Skeletal muscle tissue (tissue), 5 donors: ENCODE results near the gene CMTM6. TPM values are rescaled to one million over a fixed set of nuclear protein-coding genes. Genes with fewer than 3 reads are reported as not detected.

Experiments
- H3K27ac ChIP-seq: one replicate; pipeline ENCODE4 v1.7.0; 2013; ENCODE audit warnings: mild to moderate bottlenecking, low read depth, low read length, inconsistent platforms
- H3K27me3 ChIP-seq, 3 donors: one replicate each; pipeline ENCODE4 v1.7.0; 2013; ENCODE audit warnings: low read length in 3 of 3; ENCODE audit not compliant: control insufficient read depth in 3 of 3, insufficient read depth in 3 of 3
- H3K36me3 ChIP-seq, 3 donors: one replicate each; pipeline ENCODE4 v1.7.0; 2013; ENCODE audit warnings: low read length in 3 of 3; ENCODE audit not compliant: control insufficient read depth in 3 of 3, insufficient read depth in 3 of 3
- H3K4me1 ChIP-seq, 3 donors: one replicate each; pipeline ENCODE4 v1.7.0; 2013; ENCODE audit warnings: low read length in 3 of 3, mild to moderate bottlenecking in 3 of 3; ENCODE audit not compliant: control insufficient read depth in 3 of 3, insufficient read depth in 3 of 3
- H3K4me3 ChIP-seq, 3 donors: one replicate each; pipeline ENCODE4 v1.7.0; 2013; ENCODE audit warnings: low read length in 3 of 3
- H3K9ac ChIP-seq, 3 donors: one replicate each; pipeline ENCODE4 v1.7.0; 2013; ENCODE audit warnings: low read length in 3 of 3, mild to moderate bottlenecking in 3 of 3, moderate library complexity in 2 of 3, low read depth in 1 of 3
- H3K9me3 ChIP-seq, 3 donors: one replicate each; pipeline ENCODE4 v1.7.0; 2013; ENCODE audit warnings: low read length in 3 of 3; ENCODE audit not compliant: control insufficient read depth in 3 of 3
- small RNA-seq: library from RNA; depleted of rRNA; stranded (forward); fragments of <200 nt; gene quantifications from one replicate; pipeline ENCODE3, GENCODE V24; 2014
- total RNA-seq: library from RNA; depleted of rRNA; stranded (reverse); fragments of >200 nt; gene quantifications from one replicate; pipeline ENCODE4 v1.2.3, GENCODE V29; 2014
- donor health status: Osteomylitis.

CMTM6 gene
- total RNA-seq, 1 donor from 2014 or later: 26.6 TPM

GRCh38 chr3:32437896-32438295 is 64.8 kb downstream of the CMTM6 start:
- Histone ChIP-seq H3K4me1 (peaks cover 0 to 6% (median 0%) of the 10 kb centered on the region in 3 donors), H3K9ac (no peak overlapping the region), H3K4me3 (no peak overlapping the region), H3K9me3 (no peaks in the 10 kb centered on the region), H3K27ac (no peak overlapping the region), H3K27me3 (no peaks in the 10 kb centered on the region), H3K36me3 (no peaks in the 10 kb centered on the region)

DNA sequence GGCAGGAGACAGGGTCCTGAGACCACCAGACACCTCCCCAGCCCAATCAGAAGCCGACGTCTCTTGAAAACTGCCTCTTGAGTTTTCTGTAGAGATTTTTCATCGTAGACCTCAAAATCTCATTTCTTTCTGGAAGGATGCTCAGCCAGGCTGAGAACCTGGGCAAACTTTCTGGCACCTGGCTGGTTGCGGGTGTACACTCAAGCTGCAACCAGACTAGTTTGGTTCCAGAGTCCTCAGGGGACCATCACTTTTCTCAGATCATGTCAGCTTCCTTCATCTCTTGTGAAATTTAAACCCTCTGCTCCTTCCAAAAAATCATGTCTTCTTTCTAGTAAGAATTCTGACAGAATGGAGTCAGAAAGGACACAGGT is 65.8 kb downstream of the CMTM6 start:
- peaks cover 7 to 14% (median 10%) of the 10 kb centered on the region in 3 donors for H3K4me1 ChIP-seq
- no peaks in the 10 kb centered on the region for H3K36me3 ChIP-seq
- H3K27me3 ChIP-seq: no peaks in the 10 kb centered on the region

GRCh38 chr3:32435911-32436815 is 66.5 kb downstream of the CMTM6 start:
- H3K4me1 ChIP-seq: peaks cover 8 to 14% (median 11%) of the 10 kb centered on the region in 3 donors
- H3K9me3 ChIP-seq: no peaks in the 10 kb centered on the region
- H3K9ac ChIP-seq: no peak overlapping the region

More for the DNA sequence above, 65.8 kb downstream of the CMTM6 start:
- no peak overlapping the region for H3K9ac ChIP-seq
- H3K27ac ChIP-seq: no peak overlapping the region
- no peak overlapping the region for H3K4me3 ChIP-seq
- no peaks in the 10 kb centered on the region for H3K9me3 ChIP-seq

DNA sequence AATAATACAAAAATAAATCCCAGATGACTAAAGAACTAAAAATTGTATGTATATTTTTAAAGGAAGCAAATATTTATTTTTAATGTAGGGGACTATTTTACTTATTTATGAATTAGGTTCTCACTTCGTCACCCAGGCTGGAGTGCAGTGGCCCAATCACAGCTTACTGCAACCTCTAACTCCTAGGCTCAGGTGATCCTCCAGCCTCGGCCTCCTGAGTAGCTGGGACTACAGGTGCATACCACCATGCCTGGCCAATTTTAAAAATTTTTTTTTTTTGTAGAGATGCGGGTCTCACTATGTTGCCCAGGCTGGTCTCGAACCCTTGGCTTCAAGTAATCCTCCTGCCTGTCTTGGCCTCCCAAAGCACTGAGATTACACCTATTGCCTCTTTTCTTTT is 68.4 kb downstream of the CMTM6 start:
- Histone ChIP-seq H3K27me3 (no peaks in the 10 kb centered on the region), H3K9ac (no peak overlapping the region), H3K9me3 (no peaks in the 10 kb centered on the region), H3K4me3 (no peak overlapping the region), H3K36me3 (no peaks in the 10 kb centered on the region), H3K27ac (no peak overlapping the region), H3K4me1 (peaks cover 8 to 14% (median 11%) of the 10 kb centered on the region in 3 donors)

More at GRCh38 chr3:32435911-32436815, 66.5 kb downstream of the CMTM6 start:
- Histone ChIP-seq H3K4me3 (no peak overlapping the region), H3K27me3 (no peaks in the 10 kb centered on the region), H3K27ac (no peak overlapping the region), H3K36me3 (no peaks in the 10 kb centered on the region)

DNA sequence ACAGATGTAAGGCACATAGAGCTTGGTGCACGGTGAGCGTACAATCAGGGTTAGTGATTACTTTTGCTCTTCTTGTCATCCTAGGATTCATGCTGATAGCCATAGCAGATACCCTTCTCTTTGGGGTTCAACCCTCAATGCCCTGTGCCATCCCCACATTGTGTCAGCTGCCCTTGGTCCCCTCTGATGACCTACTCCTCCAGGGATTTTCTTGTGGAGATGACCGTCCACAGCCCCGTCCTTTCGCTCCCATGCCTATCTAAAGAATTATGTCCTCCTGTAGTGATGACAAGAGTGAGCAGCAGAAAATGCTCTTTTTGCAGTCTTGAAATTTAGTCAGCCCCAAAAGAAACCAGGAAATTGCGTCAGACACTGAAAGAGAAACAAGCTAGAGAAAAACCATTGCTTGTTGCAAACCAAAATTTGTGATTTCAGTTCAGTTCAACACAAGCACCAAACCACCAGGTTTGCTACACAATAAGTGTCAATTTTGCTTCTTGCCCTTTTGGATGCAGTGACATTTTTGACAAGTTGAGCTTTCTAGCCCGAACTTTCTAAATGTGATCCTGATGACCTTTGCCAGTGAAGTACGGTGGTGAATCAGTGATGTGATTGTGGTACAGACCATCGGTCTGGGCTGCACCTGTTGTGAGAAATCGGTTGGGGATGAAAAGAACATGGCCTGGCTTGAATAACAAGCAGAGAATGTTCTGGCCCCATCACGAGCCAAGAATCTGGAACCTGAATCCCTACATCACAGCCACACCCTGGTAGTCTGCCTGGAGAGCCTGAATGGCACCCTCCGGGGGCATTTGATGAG is 69.7 kb downstream of the CMTM6 start:
- Histone ChIP-seq H3K4me1 (peaks cover 8 to 14% (median 11%) of the 10 kb centered on the region in 3 donors), H3K27me3 (no peaks in the 10 kb centered on the region), H3K36me3 (no peaks in the 10 kb centered on the region), H3K4me3 (no peak overlapping the region), H3K9ac (no peak overlapping the region), H3K9me3 (no peaks in the 10 kb centered on the region), H3K27ac (no peak overlapping the region)

GRCh38 chr3:32432045-32432710 is 70.5 kb downstream of the CMTM6 start:
- peaks cover 8 to 14% (median 11%) of the 10 kb centered on the region in 3 donors for H3K4me1 ChIP-seq
- H3K27ac ChIP-seq: no peak overlapping the region
- no peak overlapping the region for H3K9ac ChIP-seq
- no peaks in the 10 kb centered on the region for H3K36me3 ChIP-seq
- H3K27me3 ChIP-seq: no peaks in the 10 kb centered on the region
- H3K4me3 ChIP-seq: no peak overlapping the region
- no peaks in the 10 kb centered on the region for H3K9me3 ChIP-seq

GRCh38 chr3:32431481-32431880 is 71.2 kb downstream of the CMTM6 start:
- H3K4me1 ChIP-seq: peaks cover 8 to 14% (median 11%) of the 10 kb centered on the region in 3 donors
- no peaks in the 10 kb centered on the region for H3K36me3 ChIP-seq
- no peaks in the 10 kb centered on the region for H3K27me3 ChIP-seq
- no peak overlapping the region for H3K9ac ChIP-seq
- H3K9me3 ChIP-seq: no peaks in the 10 kb centered on the region
- H3K4me3 ChIP-seq: no peak overlapping the region
- H3K27ac ChIP-seq: no peak overlapping the region

Small RNA genes within 50 kb of the gene (small RNA-seq; reads per million reads assigned to genes)
- gene MIR548AY: 0.09 reads per million

Other genes with a start within 250 kb of the CMTM6 start
- 3.7 TPM for gene CMTM7, start 111.0 kb downstream of the CMTM6 start, total RNA-seq
- 25.6 TPM for gene DYNC1LI1, start 68.0 kb upstream of the CMTM6 start, total RNA-seq
- gene CNOT10, start 182.3 kb upstream of the CMTM6 start, total RNA-seq: 30.3 TPM